Stimulated activated CD8-positive, alpha-beta memory T cell treated with anti-CD3 and anti-CD28 coated beads, Interleukin-12 subunit alpha, Interleukin-12 subunit beta, amount 100 ng/mL, for 1 hour (primary cell): ENCODE data around the gene COMMD1.
"Not testable (repeated sequence)": the region's sequence is repeated elsewhere in the genome, so short reads cannot be mapped to it uniquely, and the experiment has no call there.

Source experiments
- DNase-seq: peaks from one replicate; pipeline ENCODE4 v3.0.0-alpha.2; 2020; ENCODE audit warnings: low read depth

Gene COMMD1

DNA sequence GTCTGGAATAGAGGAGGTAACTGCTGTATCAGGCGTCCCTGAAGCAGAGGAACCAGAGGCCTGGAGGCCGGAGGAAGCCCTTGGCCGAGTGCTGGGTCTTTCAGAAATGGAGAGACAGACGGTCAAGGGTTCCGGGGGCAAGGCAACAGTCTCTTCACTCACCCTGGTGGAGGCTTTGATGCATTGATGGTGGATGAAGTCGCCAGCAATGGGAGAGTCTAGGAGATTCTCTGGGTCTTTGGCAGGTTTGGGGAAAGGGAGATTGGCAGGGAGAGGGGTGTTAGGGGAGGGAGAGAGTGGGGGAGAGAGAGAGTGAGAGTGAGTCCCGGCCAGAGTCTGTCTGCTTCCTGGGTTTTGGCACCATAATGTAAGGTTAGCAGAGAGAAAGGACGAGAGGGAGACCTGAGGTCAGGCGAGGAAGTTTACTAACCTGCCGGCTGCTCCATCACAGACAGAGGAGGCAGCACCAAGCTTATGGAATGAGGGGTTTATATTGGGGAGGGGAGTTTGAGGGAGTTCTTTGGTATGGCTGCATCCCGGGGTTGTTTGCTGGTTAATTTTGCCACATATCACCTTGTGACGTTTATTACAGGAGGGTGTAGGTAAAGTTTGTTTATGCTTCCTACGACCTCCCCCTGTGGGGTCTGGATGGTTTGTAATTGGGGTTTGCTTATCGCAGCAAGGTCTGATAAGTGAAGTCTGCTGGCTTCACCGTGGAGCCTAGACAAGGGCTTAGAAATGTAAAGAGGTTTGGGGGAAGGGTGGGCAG lies 19.6 kb downstream of the COMMD1 start:
- DNase-seq = no peak

DNA sequence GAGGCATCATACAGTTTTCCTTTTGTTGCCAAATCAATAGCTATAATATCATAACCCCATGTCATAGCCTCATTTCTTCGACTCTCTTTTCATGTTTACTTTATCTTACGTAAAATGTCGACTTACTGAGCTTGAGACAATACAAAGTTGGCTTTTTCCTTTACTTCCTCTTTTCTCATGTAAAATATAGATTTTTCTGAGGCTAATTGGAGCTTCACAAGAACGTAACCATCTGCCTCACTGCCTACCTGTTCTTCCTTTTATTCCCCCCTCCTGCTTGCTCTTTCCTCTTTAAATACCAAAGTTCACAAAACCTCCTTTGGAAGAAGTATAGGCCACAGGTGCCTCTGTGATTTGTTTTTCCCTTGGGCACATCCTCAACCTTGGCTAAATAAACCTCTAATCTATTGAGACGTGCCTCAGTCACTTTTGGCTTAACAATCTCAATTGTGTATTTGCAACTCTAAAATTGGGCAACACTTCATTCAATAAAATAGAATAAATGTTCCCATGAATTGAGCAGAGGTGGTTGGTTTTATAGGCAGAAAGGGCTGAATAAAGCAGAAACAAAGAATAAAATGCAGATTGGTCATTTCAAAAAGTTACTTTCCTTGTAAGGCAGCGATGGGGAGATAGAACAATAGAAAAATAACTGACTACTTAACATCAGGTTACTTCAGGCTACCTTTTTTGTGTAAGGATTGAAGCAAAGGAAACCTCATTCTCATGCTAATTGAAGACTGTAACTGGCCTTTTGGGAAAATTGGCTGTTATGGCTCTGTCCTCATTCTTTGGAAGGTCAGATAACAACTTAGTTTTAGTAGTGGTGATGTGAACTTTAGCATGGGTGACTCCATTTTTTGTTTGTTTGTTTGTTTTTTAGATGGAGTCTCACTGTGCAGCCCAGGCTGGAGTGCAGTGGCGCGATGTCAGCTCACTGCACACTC lies 21.3 kb downstream of the COMMD1 start:
- no peak for DNase-seq

DNA sequence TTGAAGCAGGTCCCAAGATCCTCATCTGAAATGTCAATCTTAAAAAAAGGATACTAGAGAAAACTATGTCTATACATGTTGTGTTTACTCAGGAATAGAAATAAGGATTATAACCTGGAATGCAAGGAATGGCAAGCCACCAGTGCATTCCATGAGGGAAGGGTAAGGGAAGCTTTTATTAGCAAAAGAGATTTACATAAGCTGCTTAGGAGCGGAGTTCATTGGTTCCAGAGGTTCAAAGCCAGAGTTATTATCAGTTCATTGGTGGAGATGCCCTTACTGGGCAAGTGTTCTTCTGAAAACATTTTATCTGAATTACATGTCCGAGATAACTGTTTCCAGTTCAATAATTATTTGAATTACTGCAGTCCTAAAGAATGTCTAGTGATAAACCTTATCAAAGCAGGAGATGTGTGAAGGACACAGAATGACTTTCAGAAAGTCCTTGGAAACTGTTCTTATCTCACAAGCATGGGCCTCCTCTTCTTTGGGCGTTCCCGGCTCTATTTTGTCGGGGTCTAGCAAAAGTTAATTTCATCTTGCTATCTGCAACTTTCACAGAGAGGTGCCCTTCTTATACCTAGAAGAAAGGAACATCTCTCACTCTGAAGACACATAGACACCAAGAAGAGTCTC lies 23.5 kb downstream of the COMMD1 start:
- DNase-seq = no peak

DNA sequence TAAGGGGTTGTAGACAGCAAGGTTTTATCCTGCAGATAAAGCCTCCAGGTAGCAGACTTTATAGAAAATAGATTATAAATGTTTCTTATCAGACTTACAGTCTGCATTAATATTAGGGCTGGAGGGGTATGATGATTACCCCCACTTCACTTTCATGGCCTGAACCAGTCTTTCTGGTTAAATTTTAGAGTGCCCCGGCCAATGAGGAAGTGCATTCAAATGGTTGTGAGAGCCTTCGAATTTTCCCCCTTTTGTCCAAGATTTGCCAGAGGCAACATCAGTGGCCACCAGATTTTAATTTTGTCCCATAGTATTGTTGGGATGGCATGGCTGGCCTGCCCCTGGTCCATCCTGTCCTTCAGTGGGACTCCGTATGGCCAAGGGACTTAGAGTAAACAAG lies 31.6 kb downstream of the COMMD1 start:
- no peak for DNase-seq

DNA sequence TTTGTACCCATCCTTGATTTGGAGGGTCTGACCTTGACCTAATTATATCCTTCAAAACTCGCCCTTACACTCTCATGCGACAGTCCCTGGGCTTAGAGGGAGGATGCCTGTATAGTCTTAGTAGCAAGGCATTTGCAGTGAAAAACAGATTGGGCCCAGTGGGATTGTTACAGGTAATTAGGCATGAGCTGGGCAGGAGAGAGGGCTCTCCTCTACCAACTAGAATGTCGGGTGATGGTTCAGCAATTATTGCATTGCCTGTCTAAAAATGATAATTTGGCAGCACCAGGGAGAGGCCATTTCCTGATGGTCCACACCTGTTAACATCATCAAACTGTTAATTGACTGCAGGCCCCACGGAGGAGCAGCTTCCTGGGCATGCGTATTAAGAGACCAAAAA lies 32.4 kb downstream of the COMMD1 start:
- no peak for DNase-seq

DNA sequence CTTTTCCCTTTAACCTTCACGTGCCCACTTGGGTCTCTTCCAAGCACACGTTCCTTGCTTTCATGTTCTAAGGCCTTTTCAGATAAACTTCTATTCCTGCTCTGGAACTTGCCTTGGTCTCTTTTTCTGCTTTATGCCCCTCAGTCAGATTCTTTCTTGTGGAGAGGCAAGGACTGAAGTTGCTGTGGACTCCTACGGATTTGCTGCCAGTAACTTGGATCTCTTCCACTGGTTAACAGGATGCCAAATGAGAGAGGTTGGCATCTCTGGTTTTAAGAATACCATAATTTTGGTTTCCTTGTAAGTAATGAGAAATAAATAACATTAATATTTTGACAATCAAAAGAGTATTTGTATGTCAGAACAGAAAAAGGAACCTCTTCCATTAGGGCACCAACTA lies 33.0 kb downstream of the COMMD1 start:
- DNase-seq = no peak

DNA sequence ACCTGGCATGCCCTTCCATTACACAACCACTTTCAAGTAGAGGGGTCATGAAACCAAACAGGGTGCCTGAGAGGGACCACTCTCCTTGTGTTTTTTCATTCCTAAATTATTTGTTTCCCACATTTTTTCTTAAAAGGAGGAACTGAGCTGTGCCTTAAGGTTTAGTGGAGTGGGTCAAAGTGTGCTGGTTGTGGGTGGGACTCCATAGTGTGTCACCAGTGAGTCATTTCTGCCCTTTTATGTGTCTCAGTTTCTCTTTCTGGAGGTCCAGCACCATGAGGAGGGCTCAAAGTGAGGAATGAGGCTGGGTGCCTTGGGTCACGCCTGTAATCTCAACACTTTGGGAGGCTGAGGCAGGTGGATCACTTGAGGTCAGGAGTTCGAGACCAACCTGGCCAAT lies 37.8 kb downstream of the COMMD1 start:
- no peak for DNase-seq

DNA sequence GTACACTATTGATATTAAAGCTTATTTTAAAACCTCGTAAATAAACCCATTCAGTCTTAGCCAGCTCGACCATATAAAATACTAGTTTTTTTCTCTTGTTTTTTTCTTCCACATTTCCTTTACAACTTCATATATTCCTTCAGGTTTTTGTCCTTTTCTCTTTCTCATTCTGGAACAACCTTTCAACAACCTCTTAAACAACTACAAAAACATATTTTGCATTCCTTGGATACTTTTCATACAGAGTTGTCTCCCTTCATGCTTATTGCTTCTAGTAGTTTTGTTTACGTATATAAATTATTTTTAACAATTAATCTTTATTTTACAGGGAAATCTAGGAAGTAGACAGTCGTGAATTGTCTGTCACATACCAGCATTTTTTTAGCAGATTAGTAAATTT lies 41.2 kb downstream of the COMMD1 start:
- no peak for DNase-seq

DNA sequence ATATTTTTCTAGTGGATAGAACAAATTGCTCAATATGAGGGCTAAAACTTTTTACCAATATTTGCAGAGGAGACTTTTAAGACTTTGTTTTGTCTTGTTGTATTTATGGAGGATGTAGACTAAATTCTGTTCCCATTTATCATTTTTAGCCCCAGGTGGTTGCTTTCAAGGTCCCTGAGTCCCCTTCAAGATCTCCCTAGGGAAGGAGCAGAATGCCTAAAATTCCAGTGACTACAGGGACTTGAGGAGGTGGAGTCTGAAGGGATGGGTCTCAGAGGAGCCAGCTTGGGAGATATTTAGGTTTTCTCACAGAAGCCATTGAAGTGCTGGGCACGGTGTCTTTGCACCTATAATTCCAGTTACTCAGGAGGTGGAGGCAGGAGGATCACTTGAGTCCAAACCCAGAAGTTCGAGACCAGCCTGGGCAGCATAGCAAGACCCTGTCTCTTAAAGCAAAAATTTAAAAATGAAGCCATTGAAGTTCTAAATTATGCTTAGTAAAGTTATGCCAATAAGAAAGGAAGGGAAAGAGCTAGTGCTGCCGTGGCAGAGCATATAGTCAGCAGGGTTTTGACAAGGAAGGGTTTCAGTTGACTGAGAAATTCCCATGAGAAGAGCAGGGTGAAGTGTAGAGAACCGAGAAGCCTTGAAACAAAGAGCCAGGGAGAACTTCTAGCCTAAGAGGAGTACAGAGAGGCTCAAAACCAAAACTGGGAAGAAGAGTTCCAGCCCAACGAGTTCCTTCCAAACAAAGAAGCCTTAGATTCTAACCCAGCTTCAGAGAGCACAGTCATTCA lies 43.4 kb downstream of the COMMD1 start:
- no peak for DNase-seq

DNA sequence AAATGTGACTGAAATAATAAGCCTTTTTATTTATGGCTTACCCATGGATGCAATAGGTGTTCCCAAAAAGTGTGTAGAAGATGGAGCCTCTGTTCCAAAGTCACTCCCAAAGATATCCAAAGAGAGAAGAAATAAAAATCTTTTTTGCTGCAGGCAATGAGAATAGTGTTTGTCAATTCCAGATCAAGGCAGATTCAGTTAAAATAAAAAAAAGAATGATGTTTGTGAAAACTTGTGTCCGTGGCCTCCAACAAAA lies 43.9 kb downstream of the COMMD1 start:
- no peak for DNase-seq

DNA sequence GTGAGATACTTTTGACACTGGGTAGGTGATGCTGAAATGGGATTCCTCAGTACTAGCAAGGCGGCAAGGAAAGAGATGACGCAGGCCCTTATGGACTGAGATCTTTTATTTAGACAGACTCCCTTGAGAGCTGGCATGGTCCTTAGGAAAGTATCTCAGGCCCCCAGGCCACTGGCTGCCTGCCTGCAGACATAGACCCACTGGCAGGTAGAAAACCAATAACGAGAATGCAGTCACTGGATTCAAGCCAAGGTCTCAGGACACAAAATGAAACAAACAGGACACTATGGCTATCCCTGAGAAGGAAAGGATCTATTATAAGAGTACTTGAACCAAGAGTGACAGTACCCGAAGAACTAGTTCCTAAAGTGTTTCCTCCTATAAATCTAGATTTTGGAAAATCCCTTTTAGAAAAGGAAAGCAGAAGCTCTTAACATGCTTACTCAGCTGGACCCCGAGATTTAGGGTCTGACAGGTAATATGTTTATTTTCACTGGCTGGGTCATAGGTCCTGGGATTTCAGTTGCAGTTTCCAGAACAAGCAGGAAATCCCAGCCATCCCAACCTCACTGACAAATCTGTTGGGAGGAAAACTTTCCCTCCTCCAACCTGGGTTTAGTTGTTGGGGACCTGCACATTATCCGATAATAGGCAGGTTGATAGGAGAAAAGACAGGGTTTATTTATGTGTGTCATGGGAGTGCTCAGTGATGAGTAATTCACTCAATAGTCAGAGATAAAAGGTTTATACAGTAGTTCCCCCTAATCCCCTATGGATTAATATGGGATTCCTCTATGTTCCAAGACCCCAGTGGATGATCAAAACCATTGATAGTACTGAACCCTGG lies 44.5 kb downstream of the COMMD1 start:
- DNase-seq = no peak

DNA sequence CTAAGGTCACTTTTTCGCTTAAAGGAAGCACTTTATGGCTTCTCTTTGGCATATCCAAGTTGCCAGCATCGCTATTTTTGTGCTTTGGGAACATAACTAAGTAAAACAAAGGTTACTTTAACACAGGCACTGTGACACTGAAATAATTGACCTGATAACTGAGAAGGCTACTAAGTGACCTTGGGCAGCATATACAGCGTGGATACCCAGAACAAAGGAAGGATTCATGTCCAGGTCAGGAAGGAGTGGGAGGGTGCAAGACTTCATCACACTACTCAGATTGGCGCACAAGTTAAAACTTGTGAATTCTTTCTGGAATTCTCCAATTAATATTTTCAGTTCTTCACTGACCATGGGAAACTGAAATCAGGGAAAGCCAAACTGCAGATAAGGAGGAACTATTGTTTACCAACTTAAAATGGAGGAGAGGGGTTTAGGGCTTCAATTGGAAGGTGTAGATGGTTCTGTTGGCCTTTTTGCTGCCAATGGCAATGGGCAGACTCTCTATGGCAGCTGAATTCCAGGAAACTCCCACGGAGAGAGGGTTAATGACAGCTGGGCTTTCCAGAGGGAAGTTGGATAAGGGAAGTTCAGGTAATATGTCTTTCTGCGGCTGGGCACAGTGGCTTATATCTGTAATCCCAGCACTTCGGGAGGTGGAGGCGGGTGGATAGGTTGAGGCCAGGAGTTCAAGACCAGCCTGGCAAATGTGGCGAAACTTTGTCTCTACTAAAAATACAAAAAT lies 45.3 kb downstream of the COMMD1 start:
- DNase-seq = no peak

DNA sequence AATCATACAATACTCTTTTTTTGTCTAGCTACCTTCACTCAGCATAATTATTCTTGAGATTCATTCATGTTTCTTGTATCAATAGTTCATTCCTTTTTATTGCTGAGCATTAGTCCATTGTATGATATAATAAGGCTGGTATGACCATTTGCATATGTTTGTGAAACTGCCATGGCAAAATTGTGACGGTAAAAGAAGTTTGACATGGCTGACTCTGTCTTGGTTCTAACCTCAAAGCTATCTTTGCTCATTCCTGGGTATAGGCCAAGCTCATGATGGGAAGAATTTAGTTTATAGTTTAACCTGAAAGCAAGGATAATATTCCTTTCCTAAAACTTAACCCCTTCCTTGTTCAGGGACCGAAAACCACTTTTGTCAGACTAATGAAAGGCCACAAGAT lies 46.4 kb downstream of the COMMD1 start:
- DNase-seq = no peak

DNA sequence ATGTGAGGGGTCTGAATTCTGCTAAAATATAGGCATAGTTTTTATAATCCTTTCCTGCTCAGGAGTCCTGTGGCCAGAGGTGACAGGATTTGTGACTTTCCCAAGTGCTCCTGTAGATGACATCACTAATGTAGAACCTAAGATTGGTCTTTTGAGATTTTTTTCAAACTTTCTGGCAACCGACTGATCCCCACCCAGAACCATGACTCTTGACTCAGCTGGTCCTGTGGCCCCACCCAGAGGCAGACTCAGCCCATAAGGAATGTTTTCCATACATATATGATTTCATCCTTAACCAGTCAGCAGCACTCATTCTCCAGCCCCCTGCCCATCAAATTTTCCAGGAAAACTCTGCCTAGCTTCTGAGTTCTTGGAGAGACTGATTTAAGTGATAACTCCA lies 46.8 kb downstream of the COMMD1 start:
- DNase-seq = no peak

DNA sequence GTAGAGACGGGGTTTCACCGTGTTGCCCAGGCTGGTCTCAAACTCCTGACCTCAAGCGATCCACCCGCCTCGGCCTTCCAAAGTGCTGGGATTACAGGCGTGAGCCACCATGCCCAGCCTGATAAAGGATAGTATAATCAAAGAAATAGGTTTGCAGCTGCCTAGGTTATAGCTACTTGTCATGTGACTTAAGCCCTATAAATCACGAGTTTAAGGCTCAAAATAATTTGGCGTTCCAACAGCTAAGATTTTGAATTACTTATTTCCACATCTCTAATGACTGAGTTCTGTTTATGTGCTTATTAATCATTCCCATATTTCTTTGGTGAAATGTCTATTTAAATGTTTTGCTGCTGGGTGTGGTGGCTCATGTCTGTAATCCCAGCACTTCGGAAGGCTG lies 49.4 kb downstream of the COMMD1 start:
- not testable (repeated sequence) for DNase-seq

DNA sequence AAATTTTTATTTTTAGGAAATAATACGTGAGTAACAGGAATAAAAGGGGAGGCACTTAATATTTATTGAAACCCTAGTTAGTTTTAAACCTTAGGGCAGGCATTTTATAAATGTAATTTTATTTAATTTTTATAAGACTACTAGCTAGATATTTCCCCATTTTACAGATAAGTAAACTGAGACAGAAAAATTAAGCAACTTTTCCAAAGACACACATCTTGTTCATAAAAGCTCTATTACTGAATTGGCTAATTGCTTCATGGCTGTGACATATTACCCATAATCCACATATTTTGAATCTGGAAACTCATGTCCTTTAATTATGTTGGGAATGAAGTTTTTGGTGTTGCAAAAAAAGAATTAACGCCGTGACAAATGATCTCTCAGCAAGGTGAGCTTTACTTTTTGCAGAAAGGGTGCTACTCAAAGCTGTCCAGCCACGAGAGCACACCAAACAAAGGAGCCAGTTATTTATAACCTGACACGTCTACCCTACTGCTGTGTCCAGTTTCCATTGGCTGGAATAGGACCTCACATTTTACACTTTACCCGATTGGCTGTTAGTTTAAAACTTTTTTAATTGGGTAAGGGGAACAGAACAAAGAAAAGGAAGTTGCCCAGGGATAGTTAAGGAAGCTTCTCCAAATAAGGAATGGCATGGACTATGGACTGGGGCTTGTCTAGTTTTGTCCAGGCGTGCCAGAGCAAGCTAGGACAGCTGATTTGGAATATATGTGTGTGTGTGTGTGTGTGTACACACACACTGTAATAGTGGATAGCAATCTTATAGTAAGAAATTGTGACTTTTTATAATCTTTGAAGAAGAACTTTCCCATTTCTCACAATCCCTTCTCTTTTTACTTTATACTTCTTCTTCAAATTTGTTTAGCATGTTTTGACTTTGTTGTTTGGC lies 54.2 kb downstream of the COMMD1 start:
- DNase-seq = no peak

DNA sequence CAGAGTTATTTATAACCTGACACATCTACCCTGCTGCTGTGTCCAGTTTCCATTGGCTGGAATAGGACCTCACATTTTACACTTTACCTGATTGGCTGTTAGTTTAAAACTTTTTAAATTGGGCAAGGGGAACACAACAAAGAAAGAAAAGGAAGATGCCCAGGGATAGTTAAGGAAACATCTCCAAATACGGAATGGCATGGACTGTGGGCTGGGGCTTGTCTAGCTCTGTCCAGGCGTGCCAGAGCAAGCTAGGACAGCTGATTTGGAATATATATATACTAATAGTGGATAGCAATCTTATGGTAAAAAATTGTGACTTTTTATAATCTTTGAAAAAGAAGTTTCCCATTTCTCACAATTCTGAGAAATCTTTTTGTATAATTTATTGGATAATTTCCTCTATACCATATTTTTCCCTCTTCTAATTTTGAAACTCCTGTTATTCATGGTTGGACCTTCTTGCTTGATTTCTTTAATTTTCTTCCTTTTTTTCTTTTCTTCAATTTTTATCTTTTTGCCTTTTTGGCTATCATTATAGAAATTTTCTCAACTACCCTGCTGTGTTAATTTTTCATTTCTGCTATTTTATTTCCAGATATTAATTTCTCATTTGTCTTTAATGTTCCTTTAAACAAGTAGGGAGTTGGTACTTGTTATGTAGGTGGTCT lies 55.9 kb downstream of the COMMD1 start:
- DNase-seq = no peak

DNA sequence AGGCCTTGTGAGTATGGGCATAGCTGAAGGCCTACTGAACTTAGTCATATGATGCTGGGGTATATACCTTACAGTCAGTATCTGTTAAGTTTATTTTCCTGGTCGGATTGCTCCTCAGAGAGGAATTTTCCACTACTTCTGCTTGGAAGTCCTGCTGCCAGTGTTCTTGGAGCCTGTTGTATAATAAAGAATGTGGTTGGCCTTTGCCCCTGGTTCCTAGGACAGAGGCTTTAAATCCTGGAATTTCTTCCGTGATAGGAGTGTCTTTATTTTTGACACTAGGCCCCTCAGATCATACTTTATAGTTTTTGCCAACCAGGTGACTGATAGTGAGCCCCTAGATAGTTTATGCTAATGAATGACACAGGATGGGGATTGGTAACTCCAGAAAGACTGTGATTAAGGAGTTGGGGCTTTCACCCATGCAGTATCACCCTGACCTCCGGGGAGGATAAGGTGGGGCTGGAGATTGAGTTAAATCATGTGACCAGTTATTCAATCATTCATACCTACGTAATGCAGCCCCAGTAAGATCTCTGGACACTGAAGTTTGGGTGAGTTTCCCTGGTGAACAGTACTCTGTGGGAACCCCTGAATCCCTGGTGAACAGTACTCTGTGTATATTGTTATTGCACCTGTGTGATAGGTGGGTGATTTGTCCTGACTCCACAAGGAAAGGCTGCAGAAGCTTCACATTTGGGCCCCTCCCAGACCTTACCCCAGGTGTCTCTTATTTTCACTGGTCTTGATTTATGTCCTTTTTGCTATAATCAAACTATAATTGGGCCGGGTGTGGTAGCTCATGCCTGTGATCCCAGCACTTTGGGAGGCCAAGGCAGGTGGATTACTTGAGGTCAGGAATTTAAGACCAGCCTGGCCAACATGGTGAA lies 56.9 kb downstream of the COMMD1 start:
- DNase-seq = no peak
